Left ventricle myocardium inferior (tissue), 1 donor: ENCODE measurements around the gene MESP2. TPM values are rescaled to one million over a fixed set of nuclear protein-coding genes. Genes with fewer than 3 reads are reported as not detected.
A peak's percentile ranks its signal among the peaks of the same experiment; 100 is the strongest.

Source experiments
- DNase-seq: peaks from one replicate; pipeline ENCODE4 v3.0.0-alpha.2; 2020
- H3K27ac ChIP-seq: fragments of 200-600 bp; replicated peaks from 2 replicates; pipeline ENCODE4 v1.8.0; 2021
- H3K27me3 ChIP-seq: fragments of 200-600 bp; 2 replicates; pipeline ENCODE4 v1.8.0; 2021; ENCODE audit warnings: low read depth
- H3K36me3 ChIP-seq: fragments of 200-600 bp; 2 replicates; pipeline ENCODE4 v1.8.0; 2021
- H3K4me1 ChIP-seq: fragments of 200-600 bp; 2 replicates; pipeline ENCODE4 v1.8.0; 2021
- H3K4me3 ChIP-seq: fragments of 200-600 bp; 2 replicates; pipeline ENCODE4 v1.8.0; 2021; ENCODE audit warnings: mild to moderate bottlenecking, moderate library complexity
- H3K9me3 ChIP-seq: fragments of 200-600 bp; replicated peaks from 2 replicates; pipeline ENCODE4 v1.8.0; 2021
- intact Hi-C: fragments of 100-400 bp; cut with micrococcal nuclease; formaldehyde crosslinking; loops from one replicate; pipeline ENCODE4 v1.11.0; 2022
- total RNA-seq: library from RNA; stranded (reverse); fragmentation: NEBNext Ultra II Directional; extraction: Animal tissue kit (Norgen Biotek cat#: 25700); gene quantifications from one replicate; pipeline ENCODE4 v1.2.1, GENCODE V29; 2021
- TF ChIP-seq, protein P1 (sequence below): fragments of 200-600 bp; IDR thresholded peaks from 2 replicates; pipeline ENCODE4 v1.8.0; 2021; ENCODE audit warnings: antibody characterized with exemption, mild to moderate bottlenecking, borderline replicate concordance
- donor health status: DM: no; HTN: yes; CAD: no; lungs with severe emphysema.

The MESP2 gene
- total RNA-seq, 1 donor from 2014 or later, result 0.27 TPM

GRCh38 chr15:89792106-89792805 lies 16.1 kb downstream of the MESP2 start:
- Histone ChIP-seq H3K9me3 (peaks cover 27% of the 10 kb centered on the region), H3K4me1 (peaks cover 16% of the 10 kb centered on the region), H3K27ac (no peak overlapping the region), H3K27me3 (no peaks in the 10 kb centered on the region), H3K36me3 (peaks cover 17% of the 10 kb centered on the region), H3K4me3 (no peak overlapping the region)
- intact Hi-C loops, result no loop called here
- no peak for DNase-seq
- TF ChIP-seq, protein P1, sequence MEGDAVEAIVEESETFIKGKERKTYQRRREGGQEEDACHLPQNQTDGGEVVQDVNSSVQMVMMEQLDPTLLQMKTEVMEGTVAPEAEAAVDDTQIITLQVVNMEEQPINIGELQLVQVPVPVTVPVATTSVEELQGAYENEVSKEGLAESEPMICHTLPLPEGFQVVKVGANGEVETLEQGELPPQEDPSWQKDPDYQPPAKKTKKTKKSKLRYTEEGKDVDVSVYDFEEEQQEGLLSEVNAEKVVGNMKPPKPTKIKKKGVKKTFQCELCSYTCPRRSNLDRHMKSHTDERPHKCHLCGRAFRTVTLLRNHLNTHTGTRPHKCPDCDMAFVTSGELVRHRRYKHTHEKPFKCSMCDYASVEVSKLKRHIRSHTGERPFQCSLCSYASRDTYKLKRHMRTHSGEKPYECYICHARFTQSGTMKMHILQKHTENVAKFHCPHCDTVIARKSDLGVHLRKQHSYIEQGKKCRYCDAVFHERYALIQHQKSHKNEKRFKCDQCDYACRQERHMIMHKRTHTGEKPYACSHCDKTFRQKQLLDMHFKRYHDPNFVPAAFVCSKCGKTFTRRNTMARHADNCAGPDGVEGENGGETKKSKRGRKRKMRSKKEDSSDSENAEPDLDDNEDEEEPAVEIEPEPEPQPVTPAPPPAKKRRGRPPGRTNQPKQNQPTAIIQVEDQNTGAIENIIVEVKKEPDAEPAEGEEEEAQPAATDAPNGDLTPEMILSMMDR, result no peak

DNA sequence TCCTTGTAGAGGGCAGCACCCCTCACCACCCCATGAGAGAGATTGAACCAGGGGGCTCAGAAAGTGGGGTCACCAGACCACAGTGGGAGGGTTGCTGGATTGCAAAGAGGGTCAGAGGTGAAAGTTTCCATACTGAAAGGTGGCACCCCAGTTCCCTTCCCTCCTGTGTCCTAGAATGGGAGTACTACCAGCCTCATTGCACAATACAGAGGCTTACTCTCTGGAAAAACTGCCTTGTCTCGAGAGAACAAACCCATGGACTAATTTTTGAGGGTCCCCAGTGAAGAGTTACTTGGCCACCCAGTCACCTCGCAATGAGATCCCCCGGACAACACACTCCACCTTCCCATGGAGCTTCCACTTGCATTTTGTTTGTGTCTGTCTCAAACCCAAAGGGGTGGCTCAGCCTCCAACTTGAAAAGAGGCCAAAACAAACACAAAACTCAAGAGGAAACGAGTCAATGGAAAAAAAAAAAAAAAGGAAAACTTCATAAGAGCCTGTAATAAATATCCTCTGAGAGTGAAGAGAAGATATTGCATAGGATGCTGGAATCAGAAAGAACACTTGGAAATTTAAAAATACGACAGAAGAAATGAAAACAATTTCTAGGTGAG lies 18.6 kb downstream of the MESP2 start:
- Histone ChIP-seq H3K4me3 (no peak overlapping the region), H3K4me1 (peaks cover 16% of the 10 kb centered on the region), H3K27me3 (no peaks in the 10 kb centered on the region), H3K27ac (peak overlapping the region; percentile 16), H3K36me3 (peaks cover 12% of the 10 kb centered on the region), H3K9me3 (peaks cover 15% of the 10 kb centered on the region)
- no peak for DNase-seq
- intact Hi-C loops, result no loop called here
- TF ChIP-seq, protein P1, result no peak

DNA sequence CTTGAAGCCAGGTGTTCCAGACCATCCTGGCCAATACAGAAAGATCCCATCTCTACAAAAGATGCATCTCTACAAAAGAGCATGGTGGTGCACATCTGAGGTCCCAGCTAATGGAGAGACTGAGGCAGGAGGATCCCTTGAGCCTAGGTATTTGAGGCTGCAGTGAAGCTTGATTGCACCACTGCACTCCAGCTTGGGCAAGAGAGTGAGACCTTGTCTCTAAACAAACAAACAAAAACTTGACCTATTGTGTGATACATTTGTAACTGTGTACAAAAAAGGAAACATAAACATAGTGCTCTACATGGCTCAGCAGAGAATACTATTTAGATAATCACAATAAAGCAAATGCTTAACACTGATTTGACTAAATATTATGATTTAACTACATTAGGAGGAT lies 19.9 kb downstream of the MESP2 start:
- Histone ChIP-seq H3K4me1 (peaks cover 16% of the 10 kb centered on the region), H3K9me3 (peaks cover 15% of the 10 kb centered on the region), H3K36me3 (peaks cover 12% of the 10 kb centered on the region), H3K4me3 (no peak overlapping the region), H3K27ac (peak overlapping the region; percentile 16), H3K27me3 (no peaks in the 10 kb centered on the region)
- no peak for DNase-seq
- intact Hi-C loops, result no loop called here
- TF ChIP-seq, protein P1, result no peak

DNA sequence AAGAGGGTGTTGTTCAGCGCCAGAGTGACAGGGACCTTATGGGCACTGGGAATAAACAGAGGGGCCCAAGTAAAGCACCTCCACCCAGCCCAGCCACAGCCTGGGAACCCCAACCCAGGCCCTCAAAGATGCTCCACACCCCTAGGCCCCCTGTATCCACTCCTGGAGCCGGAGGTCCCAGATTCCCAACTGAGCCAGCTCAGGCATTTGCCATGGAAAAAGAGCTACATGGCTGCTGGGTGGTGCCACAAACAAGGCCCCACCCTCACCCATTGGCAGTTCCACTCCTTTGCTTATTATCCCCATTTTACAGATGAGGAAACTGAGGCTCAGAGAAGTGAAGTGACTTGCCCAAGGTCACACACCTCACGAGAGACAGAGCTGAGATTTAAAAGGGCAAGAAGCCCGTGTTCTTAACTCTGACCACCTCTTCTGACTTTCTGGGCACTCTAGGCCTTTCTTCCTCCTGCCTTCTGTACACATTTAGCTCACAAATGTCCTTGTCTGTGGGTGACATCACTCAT lies 21.6 kb downstream of the MESP2 start:
- no peak overlapping the region for H3K4me3 ChIP-seq
- intact Hi-C loops, result no loop called here
- TF ChIP-seq, protein P1, result no peak
- H3K4me1 ChIP-seq, result peaks cover 16% of the 10 kb centered on the region
- H3K27me3 ChIP-seq, result no peaks in the 10 kb centered on the region
- H3K36me3 ChIP-seq, result peaks cover 12% of the 10 kb centered on the region
- H3K27ac ChIP-seq, result no peak overlapping the region
- no peak for DNase-seq
- peaks cover 15% of the 10 kb centered on the region for H3K9me3 ChIP-seq

GRCh38 chr15:89799011-89799911 lies 23.1 kb downstream of the MESP2 start:
- TF ChIP-seq, protein P1, result no peak
- Histone ChIP-seq H3K4me1 (peaks cover 16% of the 10 kb centered on the region), H3K27me3 (no peaks in the 10 kb centered on the region), H3K9me3 (peaks cover 15% of the 10 kb centered on the region), H3K36me3 (peaks cover 12% of the 10 kb centered on the region), H3K27ac (no peak overlapping the region), H3K4me3 (no peak overlapping the region)
- intact Hi-C loops, result no loop called here
- no peak for DNase-seq
